ENCODE results near the gene CYP4F12. TPM values are rescaled to one million over a fixed set of nuclear protein-coding genes. Genes with fewer than 3 reads are reported as not detected.

The CYP4F12 gene
- total and polyA plus RNA-seq, 2 of the 8 experiments (the other 6 are each of a cell fraction or from before 2014, with no cell fraction given), result not detected

DNA sequence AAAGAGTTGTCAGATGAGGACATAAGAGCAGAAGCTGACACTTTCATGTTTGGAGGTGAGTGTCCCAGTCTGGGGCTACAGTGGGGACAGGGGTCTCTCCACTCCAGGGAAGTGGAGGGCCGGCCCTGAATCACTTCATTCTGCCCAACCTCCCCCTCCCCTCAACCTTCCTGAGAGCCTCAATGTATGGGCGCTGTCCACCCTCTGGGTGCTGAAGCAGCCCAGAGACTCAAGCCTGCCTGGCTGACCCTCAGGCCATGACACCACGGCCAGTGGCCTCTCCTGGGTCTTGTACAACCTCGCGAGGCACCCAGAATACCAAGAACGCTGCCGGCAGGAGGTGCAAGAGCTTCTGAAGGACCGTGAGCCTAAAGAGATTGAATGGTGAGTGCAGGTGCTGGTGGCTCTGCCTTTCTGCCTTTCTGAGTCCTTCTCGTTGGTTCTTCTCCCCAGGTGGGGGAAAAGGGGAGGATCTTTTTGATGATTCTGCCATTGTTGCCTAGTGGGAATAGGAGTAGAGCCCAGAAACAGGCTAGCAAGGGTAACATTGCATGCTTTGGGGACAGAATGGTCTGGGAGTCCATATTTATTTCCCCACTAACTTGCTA lies 49.1 kb upstream of the CYP4F12 start (continued):
- TF ChIP-seq HDAC2 (IDR thresholded peaks at IDR 0.05; ENCODE audit: borderline replicate concordance in 1 of 2, low read depth in 2 of 2, low read length in 2 of 2) (no peak), RAD21 (IDR thresholded peaks at IDR 0.05 in 1 of 2, conservative IDR thresholded peaks at IDR 0.05 in 1 of 2; ENCODE audit: low read depth in 2 of 2, low read length in 2 of 2) (no peak), CHD1 (IDR thresholded peaks at IDR 0.05; ENCODE audit: low read depth, low read length) (no peak), ZNF274 (IDR thresholded peaks at IDR 0.05; ENCODE audit: borderline replicate concordance, extremely low read depth, low read length) (no peak), ASH2L (IDR thresholded peaks at IDR 0.05; ENCODE audit: low read length) (no peak), RBBP5 (IDR thresholded peaks at IDR 0.05; ENCODE audit: borderline replicate concordance, low read depth, low read length) (no peak)
- TF ChIP-seq, protein P1, sequence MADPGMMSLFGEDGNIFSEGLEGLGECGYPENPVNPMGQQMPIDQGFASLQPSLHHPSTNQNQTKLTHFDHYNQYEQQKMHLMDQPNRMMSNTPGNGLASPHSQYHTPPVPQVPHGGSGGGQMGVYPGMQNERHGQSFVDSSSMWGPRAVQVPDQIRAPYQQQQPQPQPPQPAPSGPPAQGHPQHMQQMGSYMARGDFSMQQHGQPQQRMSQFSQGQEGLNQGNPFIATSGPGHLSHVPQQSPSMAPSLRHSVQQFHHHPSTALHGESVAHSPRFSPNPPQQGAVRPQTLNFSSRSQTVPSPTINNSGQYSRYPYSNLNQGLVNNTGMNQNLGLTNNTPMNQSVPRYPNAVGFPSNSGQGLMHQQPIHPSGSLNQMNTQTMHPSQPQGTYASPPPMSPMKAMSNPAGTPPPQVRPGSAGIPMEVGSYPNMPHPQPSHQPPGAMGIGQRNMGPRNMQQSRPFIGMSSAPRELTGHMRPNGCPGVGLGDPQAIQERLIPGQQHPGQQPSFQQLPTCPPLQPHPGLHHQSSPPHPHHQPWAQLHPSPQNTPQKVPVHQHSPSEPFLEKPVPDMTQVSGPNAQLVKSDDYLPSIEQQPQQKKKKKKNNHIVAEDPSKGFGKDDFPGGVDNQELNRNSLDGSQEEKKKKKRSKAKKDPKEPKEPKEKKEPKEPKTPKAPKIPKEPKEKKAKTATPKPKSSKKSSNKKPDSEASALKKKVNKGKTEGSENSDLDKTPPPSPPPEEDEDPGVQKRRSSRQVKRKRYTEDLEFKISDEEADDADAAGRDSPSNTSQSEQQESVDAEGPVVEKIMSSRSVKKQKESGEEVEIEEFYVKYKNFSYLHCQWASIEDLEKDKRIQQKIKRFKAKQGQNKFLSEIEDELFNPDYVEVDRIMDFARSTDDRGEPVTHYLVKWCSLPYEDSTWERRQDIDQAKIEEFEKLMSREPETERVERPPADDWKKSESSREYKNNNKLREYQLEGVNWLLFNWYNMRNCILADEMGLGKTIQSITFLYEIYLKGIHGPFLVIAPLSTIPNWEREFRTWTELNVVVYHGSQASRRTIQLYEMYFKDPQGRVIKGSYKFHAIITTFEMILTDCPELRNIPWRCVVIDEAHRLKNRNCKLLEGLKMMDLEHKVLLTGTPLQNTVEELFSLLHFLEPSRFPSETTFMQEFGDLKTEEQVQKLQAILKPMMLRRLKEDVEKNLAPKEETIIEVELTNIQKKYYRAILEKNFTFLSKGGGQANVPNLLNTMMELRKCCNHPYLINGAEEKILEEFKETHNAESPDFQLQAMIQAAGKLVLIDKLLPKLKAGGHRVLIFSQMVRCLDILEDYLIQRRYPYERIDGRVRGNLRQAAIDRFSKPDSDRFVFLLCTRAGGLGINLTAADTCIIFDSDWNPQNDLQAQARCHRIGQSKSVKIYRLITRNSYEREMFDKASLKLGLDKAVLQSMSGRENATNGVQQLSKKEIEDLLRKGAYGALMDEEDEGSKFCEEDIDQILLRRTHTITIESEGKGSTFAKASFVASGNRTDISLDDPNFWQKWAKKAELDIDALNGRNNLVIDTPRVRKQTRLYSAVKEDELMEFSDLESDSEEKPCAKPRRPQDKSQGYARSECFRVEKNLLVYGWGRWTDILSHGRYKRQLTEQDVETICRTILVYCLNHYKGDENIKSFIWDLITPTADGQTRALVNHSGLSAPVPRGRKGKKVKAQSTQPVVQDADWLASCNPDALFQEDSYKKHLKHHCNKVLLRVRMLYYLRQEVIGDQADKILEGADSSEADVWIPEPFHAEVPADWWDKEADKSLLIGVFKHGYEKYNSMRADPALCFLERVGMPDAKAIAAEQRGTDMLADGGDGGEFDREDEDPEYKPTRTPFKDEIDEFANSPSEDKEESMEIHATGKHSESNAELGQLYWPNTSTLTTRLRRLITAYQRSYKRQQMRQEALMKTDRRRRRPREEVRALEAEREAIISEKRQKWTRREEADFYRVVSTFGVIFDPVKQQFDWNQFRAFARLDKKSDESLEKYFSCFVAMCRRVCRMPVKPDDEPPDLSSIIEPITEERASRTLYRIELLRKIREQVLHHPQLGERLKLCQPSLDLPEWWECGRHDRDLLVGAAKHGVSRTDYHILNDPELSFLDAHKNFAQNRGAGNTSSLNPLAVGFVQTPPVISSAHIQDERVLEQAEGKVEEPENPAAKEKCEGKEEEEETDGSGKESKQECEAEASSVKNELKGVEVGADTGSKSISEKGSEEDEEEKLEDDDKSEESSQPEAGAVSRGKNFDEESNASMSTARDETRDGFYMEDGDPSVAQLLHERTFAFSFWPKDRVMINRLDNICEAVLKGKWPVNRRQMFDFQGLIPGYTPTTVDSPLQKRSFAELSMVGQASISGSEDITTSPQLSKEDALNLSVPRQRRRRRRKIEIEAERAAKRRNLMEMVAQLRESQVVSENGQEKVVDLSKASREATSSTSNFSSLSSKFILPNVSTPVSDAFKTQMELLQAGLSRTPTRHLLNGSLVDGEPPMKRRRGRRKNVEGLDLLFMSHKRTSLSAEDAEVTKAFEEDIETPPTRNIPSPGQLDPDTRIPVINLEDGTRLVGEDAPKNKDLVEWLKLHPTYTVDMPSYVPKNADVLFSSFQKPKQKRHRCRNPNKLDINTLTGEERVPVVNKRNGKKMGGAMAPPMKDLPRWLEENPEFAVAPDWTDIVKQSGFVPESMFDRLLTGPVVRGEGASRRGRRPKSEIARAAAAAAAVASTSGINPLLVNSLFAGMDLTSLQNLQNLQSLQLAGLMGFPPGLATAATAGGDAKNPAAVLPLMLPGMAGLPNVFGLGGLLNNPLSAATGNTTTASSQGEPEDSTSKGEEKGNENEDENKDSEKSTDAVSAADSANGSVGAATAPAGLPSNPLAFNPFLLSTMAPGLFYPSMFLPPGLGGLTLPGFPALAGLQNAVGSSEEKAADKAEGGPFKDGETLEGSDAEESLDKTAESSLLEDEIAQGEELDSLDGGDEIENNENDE (IDR thresholded peaks at IDR 0.05; ENCODE audit: insufficient replicate concordance, low read length), result no peak
